Heart left ventricle (tissue), 13 donors: ENCODE results near the gene SLC22A14.

ENCODE experiments used
- CTCF ChIP-seq, 12 donors: fragments of 200-600 bp; sonication (generic) in 4 of 12; IDR thresholded peaks; one replicate each; pipeline versions ENCODE4 v1.5.0 to v1.8.0; 2018 to 2022; ENCODE audit warnings: antibody characterized with exemption in 12 of 12, mild to moderate bottlenecking in 5 of 12
- POLR2A ChIP-seq, 2 donors: fragments of 450-650 bp; IDR thresholded peaks; one replicate each; pipeline ENCODE4 v1.6.1; 2017; ENCODE audit warnings: antibody characterized with exemption in 2 of 2, mild to moderate bottlenecking in 2 of 2, moderate library complexity in 2 of 2
- donor health status: ischemic (EF 13 %, LVEDD 7.1; RV severe dilation, severe dysfunction).
- donor health status: DM: no; HTN: yes; CAD: no.
- donor health status: DM: no; HTN: no; CAD: no.
- donor health status: ischemic (EF 25% LVEDD 6.9; RV normal size, moderate dysfunction).
- donor health status: ischemic (EF 25% LVEDD 5.7; RV mildly dilated, moderate dysfunction).
- donor health status: ischemic (EF 35%, LVEDD 5.7; RV mildly dilated, moderate dysfunction).
- donor health status: nonischemic (EF 11% LVEDD 7.7; RV severe dilation, severe dysfunction).
- donor health status: DM: yes; HTN: yes; CAD: no.
- donor health status: PGD.
- donor health status: ischemic (EF 29% LVEDD 5.4; RV normal size, mild dysfunction).
- donor health status: nonischemic (EF 23%, LVEDD 6.1; RV moderate dilation, normal function).

GRCh38 chr3:38311476-38311875, 29.4 kb downstream of the SLC22A14 start:
- no peak for TF ChIP-seq CTCF (IDR thresholded peaks at IDR 0.05)
- no peak for TF ChIP-seq POLR2A (IDR thresholded peaks at IDR 0.05)
